Astrocyte (in vitro differentiated cells and primary cell): Measurements from ENCODE around the gene SNAP25. TPM values are rescaled to one million over a fixed set of nuclear protein-coding genes. Genes with fewer than 3 reads are reported as not detected.

Experiments used
- DNase-seq: peaks from one replicate; pipeline ENCODE4 v3.0.0-alpha.2; 2010; ENCODE audit warnings: low read depth
- FAIRE-seq: peaks from 2 replicates; lab custom pipeline; 2011; peaks lifted over from hg19 to GRCh38; lab: Jason Lieb, UNC
- H2AFZ ChIP-seq: 2 replicates; pipeline ENCODE4 v1.6.0; 2012; ENCODE audit warnings: low read depth, low read length, inconsistent platforms
- H3K27ac ChIP-seq: 2 replicates; pipeline ENCODE4 v1.5.1; 2011; ENCODE audit warnings: low read depth, low read length, inconsistent platforms
- H3K27me3 ChIP-seq: 2 replicates; pipeline ENCODE4 v1.6.0; 2011; ENCODE audit warnings: low read length, inconsistent platforms; ENCODE audit not compliant: insufficient read depth
- H3K36me3 ChIP-seq: 2 replicates; pipeline ENCODE4 v1.5.1; 2011; ENCODE audit warnings: low read length, inconsistent platforms; ENCODE audit not compliant: insufficient read depth
- H3K4me1 ChIP-seq: 2 replicates; pipeline ENCODE4 v1.5.1; 2011; ENCODE audit warnings: low read length, inconsistent platforms; ENCODE audit not compliant: insufficient read depth
- H3K4me2 ChIP-seq: 2 replicates; pipeline ENCODE4 v1.6.0; 2012; ENCODE audit warnings: low read length, inconsistent platforms
- H3K4me3 ChIP-seq: 2 replicates; pipeline ENCODE4 v1.5.1; 2011; ENCODE audit warnings: low read depth, mild to moderate bottlenecking, low read length, inconsistent platforms; ENCODE audit not compliant: insufficient read depth
- H3K79me2 ChIP-seq: 2 replicates; pipeline ENCODE4 v1.6.0; 2012; ENCODE audit warnings: mild to moderate bottlenecking, low read length, inconsistent platforms; ENCODE audit not compliant: insufficient read depth
- H3K9ac ChIP-seq: 2 replicates; pipeline ENCODE4 v1.6.0; 2012; ENCODE audit warnings: mild to moderate bottlenecking, low read length, inconsistent platforms
- H3K9me3 ChIP-seq: 2 replicates; pipeline ENCODE4 v1.5.1; 2012; ENCODE audit warnings: low read depth, mild to moderate bottlenecking, low read length, inconsistent platforms; ENCODE audit not compliant: insufficient read depth
- H4K20me1 ChIP-seq: 2 replicates; pipeline ENCODE4 v1.6.0; 2012; ENCODE audit warnings: low read length, inconsistent platforms; ENCODE audit not compliant: insufficient read depth
- H3K27ac Mint-ChIP-seq: one replicate; pipeline ENCODE4 v1.8.0; 2021; ENCODE audit warnings: mild to moderate bottlenecking, mixed read lengths; ENCODE audit not compliant: unreplicated experiment
- H3K27me3 Mint-ChIP-seq: one replicate; pipeline ENCODE4 v1.8.0; 2021; ENCODE audit warnings: low read depth, mixed read lengths; ENCODE audit not compliant: unreplicated experiment
- H3K36me3 Mint-ChIP-seq: one replicate; pipeline ENCODE4 v1.8.0; 2021; ENCODE audit warnings: low read depth, mixed read lengths; ENCODE audit not compliant: unreplicated experiment
- H3K4me1 Mint-ChIP-seq: one replicate; pipeline ENCODE4 v1.8.0; 2021; ENCODE audit warnings: low read depth, mixed read lengths; ENCODE audit not compliant: unreplicated experiment
- H3K4me3 Mint-ChIP-seq: one replicate; pipeline ENCODE4 v1.8.0; 2021; ENCODE audit warnings: mild to moderate bottlenecking, moderate library complexity, mixed read lengths; ENCODE audit not compliant: unreplicated experiment
- H3K9me3 Mint-ChIP-seq: one replicate; pipeline ENCODE4 v1.8.0; 2021; ENCODE audit warnings: mild to moderate bottlenecking, mixed read lengths; ENCODE audit not compliant: unreplicated experiment
- EZH2 ChIP-seq: IDR thresholded peaks from 2 replicates; pipeline ENCODE4 v1.6.1; 2012; ENCODE audit warnings: mild to moderate bottlenecking, low read length, inconsistent platforms; ENCODE audit not compliant: insufficient read depth
- total RNA-seq: library from RNA; stranded (reverse); gene quantifications from 2 replicates; pipeline ENCODE4 v1.2.1, GENCODE V29; 2021
- TF ChIP-seq, protein P1 (sequence below): IDR thresholded peaks from 2 replicates; pipeline ENCODE4 v1.5.1; 2011; ENCODE audit warnings: low read depth, mild to moderate bottlenecking, inconsistent platforms, low read length, moderate library complexity; ENCODE audit not compliant: insufficient read depth

Gene SNAP25
- total RNA-seq, 1 donor from 2014 or later: 3.9 TPM

DNA sequence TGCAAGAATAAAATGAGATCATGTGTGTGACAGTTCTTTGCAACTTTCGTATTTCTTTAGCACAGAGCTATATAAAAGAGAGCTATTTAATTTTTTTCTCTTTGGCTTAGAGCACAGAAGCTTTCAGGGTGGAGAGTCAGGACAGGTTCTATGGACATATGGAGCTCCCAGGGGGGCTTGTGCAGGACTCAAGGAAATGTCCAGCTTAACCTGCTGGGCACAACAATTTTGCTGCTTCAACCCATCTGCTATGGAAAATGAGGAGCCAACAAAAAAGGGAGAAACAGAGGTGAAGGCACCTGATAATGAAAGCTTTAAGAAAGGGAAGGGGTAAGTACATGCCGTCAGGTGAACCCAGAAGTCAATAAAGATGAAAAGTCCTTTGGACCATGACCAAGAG, 5.1 kb upstream of the SNAP25 start:
- FAIRE-seq (no peak), DNase-seq (no peak)
- Mint-ChIP-seq H3K36me3 (no peaks in the 10 kb centered on the region), H3K27ac (no peak overlapping the region), H3K4me3 (no peak overlapping the region), H3K4me1 (peaks cover 7% of the 10 kb centered on the region), H3K27me3 (peaks cover 4% of the 10 kb centered on the region), H3K9me3 (no peaks in the 10 kb centered on the region)
- Histone ChIP-seq H4K20me1 (no peaks in the 10 kb centered on the region), H3K4me2 (no peak overlapping the region), H3K4me3 (no peak overlapping the region), H3K79me2 (no peaks in the 10 kb centered on the region), H3K9me3 (no peaks in the 10 kb centered on the region), H3K9ac (no peak overlapping the region), H3K27me3 (no peaks in the 10 kb centered on the region), H2AFZ (no peak overlapping the region), H3K27ac (no peak overlapping the region), H3K36me3 (no peaks in the 10 kb centered on the region), H3K4me1 (peaks cover 16% of the 10 kb centered on the region)
- TF ChIP-seq, protein P1, sequence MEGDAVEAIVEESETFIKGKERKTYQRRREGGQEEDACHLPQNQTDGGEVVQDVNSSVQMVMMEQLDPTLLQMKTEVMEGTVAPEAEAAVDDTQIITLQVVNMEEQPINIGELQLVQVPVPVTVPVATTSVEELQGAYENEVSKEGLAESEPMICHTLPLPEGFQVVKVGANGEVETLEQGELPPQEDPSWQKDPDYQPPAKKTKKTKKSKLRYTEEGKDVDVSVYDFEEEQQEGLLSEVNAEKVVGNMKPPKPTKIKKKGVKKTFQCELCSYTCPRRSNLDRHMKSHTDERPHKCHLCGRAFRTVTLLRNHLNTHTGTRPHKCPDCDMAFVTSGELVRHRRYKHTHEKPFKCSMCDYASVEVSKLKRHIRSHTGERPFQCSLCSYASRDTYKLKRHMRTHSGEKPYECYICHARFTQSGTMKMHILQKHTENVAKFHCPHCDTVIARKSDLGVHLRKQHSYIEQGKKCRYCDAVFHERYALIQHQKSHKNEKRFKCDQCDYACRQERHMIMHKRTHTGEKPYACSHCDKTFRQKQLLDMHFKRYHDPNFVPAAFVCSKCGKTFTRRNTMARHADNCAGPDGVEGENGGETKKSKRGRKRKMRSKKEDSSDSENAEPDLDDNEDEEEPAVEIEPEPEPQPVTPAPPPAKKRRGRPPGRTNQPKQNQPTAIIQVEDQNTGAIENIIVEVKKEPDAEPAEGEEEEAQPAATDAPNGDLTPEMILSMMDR: no peak
- TF ChIP-seq EZH2: no peak

DNA sequence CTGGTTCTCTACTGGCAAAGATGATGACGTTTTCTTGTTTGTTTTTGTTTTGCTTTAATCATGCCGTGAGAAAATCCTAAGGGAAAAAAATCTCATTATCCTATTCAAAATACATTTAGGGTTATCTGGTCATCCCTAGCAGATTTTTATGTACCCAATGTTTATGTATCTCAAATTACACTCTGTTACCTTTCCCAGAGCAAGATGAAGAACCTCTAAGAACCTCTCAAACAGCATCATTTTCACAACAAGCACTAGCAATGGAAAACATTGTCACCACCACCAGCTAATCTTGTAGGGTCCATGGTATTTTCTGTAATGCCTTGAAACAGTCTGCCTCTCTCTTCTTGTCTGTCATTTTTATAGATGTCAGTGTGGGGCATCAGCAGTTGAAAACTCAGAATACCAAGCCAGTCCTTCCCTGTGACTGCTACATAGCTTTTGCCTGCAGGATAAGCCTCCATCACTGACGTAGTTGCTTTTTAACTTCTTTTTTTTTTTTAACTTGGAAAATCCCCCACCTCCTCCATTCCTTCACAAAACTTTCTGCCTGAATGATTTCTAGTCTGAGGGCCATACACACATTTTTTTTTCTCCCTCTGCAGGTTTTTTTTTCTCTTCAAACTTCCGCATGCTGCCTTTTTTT, 2.4 kb upstream of the SNAP25 start:
- Histone ChIP-seq H3K4me2 (peak overlapping the region; percentile 99), H3K27ac (peak overlapping the region; percentile 96), H3K4me3 (peak overlapping the region; percentile 57), H2AFZ (no peak overlapping the region), H3K27me3 (no peaks in the 10 kb centered on the region), H3K79me2 (no peaks in the 10 kb centered on the region), H4K20me1 (peaks cover 10% of the 10 kb centered on the region), H3K4me1 (peaks cover 16% of the 10 kb centered on the region), H3K9ac (peak overlapping the region; percentile 92), H3K36me3 (no peaks in the 10 kb centered on the region), H3K9me3 (no peaks in the 10 kb centered on the region)
- Mint-ChIP-seq H3K4me3 (peak overlapping the region; percentile 96), H3K27ac (peak overlapping the region; percentile 87), H3K4me1 (peaks cover 7% of the 10 kb centered on the region), H3K27me3 (peaks cover 4% of the 10 kb centered on the region), H3K9me3 (no peaks in the 10 kb centered on the region), H3K36me3 (no peaks in the 10 kb centered on the region)
- FAIRE-seq (no peak), DNase-seq (peak; percentile 87)
- TF ChIP-seq, protein P1: no peak
- TF ChIP-seq EZH2: no peak

DNA sequence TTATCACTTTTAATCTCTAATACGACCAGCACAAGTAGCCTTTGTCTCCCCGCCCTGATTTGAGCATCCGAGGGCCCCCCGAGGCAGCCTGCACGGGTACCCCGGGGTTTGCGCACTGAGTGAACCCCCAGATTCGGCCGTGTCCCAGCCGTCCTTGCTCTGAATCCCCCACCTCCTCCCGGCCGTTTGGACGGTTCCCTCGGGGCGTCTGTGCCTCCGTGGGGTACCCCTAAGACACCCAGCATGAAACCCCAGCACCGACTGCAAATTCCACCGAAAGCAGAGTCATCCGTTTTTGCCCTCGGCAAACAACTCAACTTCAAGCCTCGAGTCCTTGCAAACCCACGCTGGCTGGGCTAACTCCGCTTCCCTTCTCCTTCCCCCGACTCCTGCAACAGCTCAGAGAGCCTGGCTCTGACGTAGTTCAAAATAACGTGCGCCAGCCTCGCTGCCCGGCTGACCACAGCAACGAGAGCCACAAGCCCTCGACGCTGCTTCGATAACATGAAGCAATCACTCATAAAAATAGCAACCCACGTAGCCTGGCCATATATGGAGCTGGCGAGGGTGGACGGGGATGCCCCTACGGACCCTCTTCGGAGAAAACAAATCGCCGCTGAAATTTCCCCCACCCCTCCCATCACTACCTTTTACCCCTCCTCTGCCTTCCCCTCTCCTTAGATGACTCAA, 764 bp upstream of the SNAP25 start:
- FAIRE-seq (no peak), DNase-seq (peak; percentile 98)
- H3K9ac ChIP-seq: peak overlapping the region; percentile 92
- peak overlapping the region; percentile 96 for H3K27ac ChIP-seq
- Mint-ChIP-seq H3K36me3 (no peaks in the 10 kb centered on the region), H3K4me1 (peaks cover 8% of the 10 kb centered on the region), H3K27me3 (peaks cover 4% of the 10 kb centered on the region), H3K9me3 (no peaks in the 10 kb centered on the region), H3K4me3 (peak overlapping the region; percentile 96), H3K27ac (peak overlapping the region; percentile 98)
- TF ChIP-seq EZH2: no peak
- TF ChIP-seq, protein P1: no peak
- no peaks in the 10 kb centered on the region for H3K9me3 ChIP-seq
- H4K20me1 ChIP-seq: peaks cover 14% of the 10 kb centered on the region
- peak overlapping the region; percentile 99 for H3K4me2 ChIP-seq
- H3K36me3 ChIP-seq: no peaks in the 10 kb centered on the region
- no peaks in the 10 kb centered on the region for H3K79me2 ChIP-seq
- peak overlapping the region; percentile 88 for H2AFZ ChIP-seq
- H3K27me3 ChIP-seq: no peaks in the 10 kb centered on the region
- H3K4me3 ChIP-seq: peak overlapping the region; percentile 57
- peaks cover 16% of the 10 kb centered on the region for H3K4me1 ChIP-seq
